K562 (cell line): ENCODE results near the gene SHOC1.

Experiments
- ARNT ChIP-seq, 2 experiments: fragments of 450-650 bp; IDR thresholded peaks; 2 replicates each; pipeline ENCODE4 v1.6.1; 2016; ENCODE audit warnings: mild to moderate bottlenecking in 1 of 2
- CTCF ChIP-seq, 3 experiments: IDR thresholded peaks in 2 of 3; conservative IDR thresholded peaks in 1 of 3; 2 replicates each; pipeline ENCODE4 v1.5.1; 2011 to 2012; ENCODE audit warnings: low read length in 3 of 3, mild to moderate bottlenecking in 3 of 3, control low read depth in 2 of 3, improper control_type of control experiment in 1 of 3, inconsistent platforms in 1 of 3, low read depth in 1 of 3, mixed read lengths in 1 of 3, moderate library complexity in 1 of 3; ENCODE audit not compliant: insufficient read depth in 2 of 3
- EWSR1 ChIP-seq: fragments of 450-650 bp; IDR thresholded peaks from 2 replicates; pipeline ENCODE4 v1.6.1; 2018; ENCODE audit warnings: borderline replicate concordance, mild to moderate bottlenecking, low read depth, moderate library complexity; ENCODE audit not compliant: partially characterized antibody
- JUNB ChIP-seq: fragments of 450-650 bp; formaldehyde crosslinking; conservative IDR thresholded peaks from 2 replicates; pipeline ENCODE4 v1.4.0; 2020; ENCODE audit warnings: mild to moderate bottlenecking
- KAT8 ChIP-seq: fragments of 450-650 bp; IDR thresholded peaks from 2 replicates; pipeline ENCODE4 v1.6.1; 2016; ENCODE audit warnings: low read depth, mild to moderate bottlenecking
- KDM4B ChIP-seq, 2 experiments: fragments of 450-650 bp in 1 of 2; sonication (generic) in 1 of 2; IDR thresholded peaks; 2 replicates each; pipeline ENCODE4 v1.6.1; 2016 to 2017; ENCODE audit warnings: borderline replicate concordance in 2 of 2, antibody characterized with exemption in 1 of 2, low read depth in 1 of 2, mild to moderate bottlenecking in 1 of 2
- SIN3A ChIP-seq, 2 experiments: fragments of 150-350 bp in 1 of 2; IDR thresholded peaks; 2 replicates each; pipeline ENCODE4 v1.6.1; 2011 to 2016; ENCODE audit warnings: borderline replicate concordance in 2 of 2, low read depth in 2 of 2, low read length in 2 of 2, mild to moderate bottlenecking in 2 of 2, moderate library complexity in 2 of 2; ENCODE audit not compliant: control insufficient read depth in 1 of 2
- SPI1 ChIP-seq: IDR thresholded peaks from 2 replicates; pipeline ENCODE4 v1.6.1; 2011; ENCODE audit warnings: low read depth, low read length, control low read depth, borderline replicate concordance
- TFAP4 ChIP-seq: sonication (generic); formaldehyde crosslinking; IDR thresholded peaks from 2 replicates; pipeline ENCODE4 v1.8.0; 2022; ENCODE audit warnings: missing genetic modification reagents, mild to moderate bottlenecking, moderate library complexity, borderline replicate concordance
- ZBTB40 ChIP-seq, 2 experiments: fragments of 450-650 bp in 1 of 2; sonication (generic) in 1 of 2; formaldehyde crosslinking in 1 of 2; IDR thresholded peaks; 2 replicates each; pipeline versions ENCODE4 v1.7.1 to v1.9.0; 2016 to 2022; ENCODE audit warnings: inconsistent platforms in 1 of 2, mild to moderate bottlenecking in 1 of 2, missing genetic modification reagents in 1 of 2
- ZNF717 ChIP-seq: fragments of 250-450 bp; sonication (Bioruptor Pico); IDR thresholded peaks from 2 replicates; pipeline ENCODE4 v1.5.0; 2021

- TF ChIP-seq ZNF717 (no peak), TFAP4 (CRISPR knock-in tag) (no peak), SPI1 (no peak), KDM4B (IDR thresholded peaks at IDR 0.05; ENCODE audit: borderline replicate concordance in 2 of 2, low read depth in 1 of 2) (no peak), EWSR1 (no peak), SIN3A (IDR thresholded peaks at IDR 0.05; ENCODE audit: borderline replicate concordance in 2 of 2, control insufficient read depth in 1 of 2, low read depth in 2 of 2, low read length in 2 of 2) (no peak), ARNT (IDR thresholded peaks at IDR 0.05) (no peak), JUNB (CRISPR knock-in tag) (no peak), ZBTB40 (IDR thresholded peaks at IDR 0.05) (no peak), ZBTB40 (CRISPR knock-in tag; IDR thresholded peaks at IDR 0.05) (no peak), KAT8 (no peak), CTCF (IDR thresholded peaks at IDR 0.05 in 2 of 3, conservative IDR thresholded peaks at IDR 0.05 in 1 of 3; ENCODE audit: insufficient read depth in 2 of 3, low read depth in 1 of 3, low read length in 3 of 3) (no peak)
Measured at GRCh38 chr9:111799506-111799905, 4.8 kb upstream of the SHOC1 start.
